Progenitor cell of endocrine pancreas (in vitro differentiated cells): ENCODE measurements around the gene DDIAS. TPM values are rescaled to one million over a fixed set of nuclear protein-coding genes. Genes with fewer than 3 reads are reported as not detected.

Experiments used
- DNase-seq: peaks from one replicate; pipeline ENCODE4 v3.0.0; 2021; ENCODE audit warnings: low spot score; ENCODE audit not compliant: unreplicated experiment
- H3K27ac Mint-ChIP-seq: 2 replicates; pipeline ENCODE4 v1.8.0; 2021; ENCODE audit warnings: mild to moderate bottlenecking, moderate library complexity, mixed read lengths
- H3K27me3 Mint-ChIP-seq: 2 replicates; pipeline ENCODE4 v1.8.0; 2021; ENCODE audit warnings: mixed read lengths
- H3K36me3 Mint-ChIP-seq: 2 replicates; pipeline ENCODE4 v1.8.0; 2022; ENCODE audit warnings: mixed read lengths; ENCODE audit not compliant: insufficient read depth
- H3K4me1 Mint-ChIP-seq: 2 replicates; pipeline ENCODE4 v1.8.0; 2021; ENCODE audit warnings: low read depth, mixed read lengths
- H3K4me3 Mint-ChIP-seq: 2 replicates; pipeline ENCODE4 v1.8.0; 2021; ENCODE audit warnings: low read depth, mild to moderate bottlenecking, moderate library complexity, mixed read lengths
- H3K9me3 Mint-ChIP-seq: 2 replicates; pipeline ENCODE4 v1.8.0; 2021; ENCODE audit warnings: low read depth, mixed read lengths
- total RNA-seq: library from RNA; stranded (reverse); gene quantifications from 2 replicates; pipeline ENCODE4 v1.2.1, GENCODE V29; 2021
- TF ChIP-seq, protein P1 (sequence below): fragments of 200-600 bp; sonication (generic); IDR thresholded peaks from one replicate; pipeline ENCODE4 v1.5.0; 2021; ENCODE audit warnings: antibody characterized with exemption, mild to moderate bottlenecking; ENCODE audit not compliant: unreplicated experiment

DDIAS gene
- total RNA-seq, 1 donor from 2014 or later = 7.8 TPM

GRCh38 chr11:82858133-82858532, 43.4 kb upstream of the DDIAS start:
- H3K27ac Mint-ChIP-seq = no peak overlapping the region

DNA sequence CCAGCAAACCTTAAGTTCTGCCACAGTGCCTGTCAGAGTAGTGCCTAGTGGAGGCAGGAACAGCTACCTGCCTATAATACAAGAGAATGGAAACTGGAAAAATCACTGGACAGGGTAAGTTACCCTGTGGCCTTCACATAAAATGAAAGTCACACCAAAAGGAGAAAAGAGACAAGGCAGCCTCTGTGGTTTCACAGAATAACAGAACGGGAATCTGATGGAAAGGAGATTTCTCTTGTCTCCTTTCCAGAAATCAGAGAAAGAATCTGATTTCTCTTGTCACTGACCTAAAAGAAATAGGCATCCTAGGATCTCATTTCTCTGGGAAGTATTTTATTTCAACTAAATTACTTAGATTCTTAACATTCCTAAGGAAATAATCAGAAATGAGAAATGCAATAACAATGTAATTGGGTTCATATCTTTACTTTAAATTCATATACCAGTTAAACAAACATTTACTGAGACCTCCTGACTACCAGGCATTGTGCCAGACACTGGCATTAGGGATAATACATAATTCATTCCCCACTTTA, 42.9 kb upstream of the DDIAS start:
- H3K4me3 Mint-ChIP-seq = no peak overlapping the region
- H3K9me3 Mint-ChIP-seq = peaks cover 17% of the 10 kb centered on the region
- peaks cover 16% of the 10 kb centered on the region for H3K4me1 Mint-ChIP-seq
- no peaks in the 10 kb centered on the region for H3K27me3 Mint-ChIP-seq
- TF ChIP-seq, protein P1, sequence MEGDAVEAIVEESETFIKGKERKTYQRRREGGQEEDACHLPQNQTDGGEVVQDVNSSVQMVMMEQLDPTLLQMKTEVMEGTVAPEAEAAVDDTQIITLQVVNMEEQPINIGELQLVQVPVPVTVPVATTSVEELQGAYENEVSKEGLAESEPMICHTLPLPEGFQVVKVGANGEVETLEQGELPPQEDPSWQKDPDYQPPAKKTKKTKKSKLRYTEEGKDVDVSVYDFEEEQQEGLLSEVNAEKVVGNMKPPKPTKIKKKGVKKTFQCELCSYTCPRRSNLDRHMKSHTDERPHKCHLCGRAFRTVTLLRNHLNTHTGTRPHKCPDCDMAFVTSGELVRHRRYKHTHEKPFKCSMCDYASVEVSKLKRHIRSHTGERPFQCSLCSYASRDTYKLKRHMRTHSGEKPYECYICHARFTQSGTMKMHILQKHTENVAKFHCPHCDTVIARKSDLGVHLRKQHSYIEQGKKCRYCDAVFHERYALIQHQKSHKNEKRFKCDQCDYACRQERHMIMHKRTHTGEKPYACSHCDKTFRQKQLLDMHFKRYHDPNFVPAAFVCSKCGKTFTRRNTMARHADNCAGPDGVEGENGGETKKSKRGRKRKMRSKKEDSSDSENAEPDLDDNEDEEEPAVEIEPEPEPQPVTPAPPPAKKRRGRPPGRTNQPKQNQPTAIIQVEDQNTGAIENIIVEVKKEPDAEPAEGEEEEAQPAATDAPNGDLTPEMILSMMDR = no peak
- no peak for DNase-seq
- no peak overlapping the region for H3K27ac Mint-ChIP-seq
- peaks cover 13% of the 10 kb centered on the region for H3K36me3 Mint-ChIP-seq

More at GRCh38 chr11:82858133-82858532, 43.4 kb upstream of the DDIAS start:
- peaks cover 19% of the 10 kb centered on the region for H3K9me3 Mint-ChIP-seq
- no peak overlapping the region for H3K4me3 Mint-ChIP-seq
- peaks cover 13% of the 10 kb centered on the region for H3K36me3 Mint-ChIP-seq
- TF ChIP-seq, protein P1 = no peak
- H3K27me3 Mint-ChIP-seq = no peaks in the 10 kb centered on the region
- peaks cover 13% of the 10 kb centered on the region for H3K4me1 Mint-ChIP-seq
- DNase-seq = no peak

DNA sequence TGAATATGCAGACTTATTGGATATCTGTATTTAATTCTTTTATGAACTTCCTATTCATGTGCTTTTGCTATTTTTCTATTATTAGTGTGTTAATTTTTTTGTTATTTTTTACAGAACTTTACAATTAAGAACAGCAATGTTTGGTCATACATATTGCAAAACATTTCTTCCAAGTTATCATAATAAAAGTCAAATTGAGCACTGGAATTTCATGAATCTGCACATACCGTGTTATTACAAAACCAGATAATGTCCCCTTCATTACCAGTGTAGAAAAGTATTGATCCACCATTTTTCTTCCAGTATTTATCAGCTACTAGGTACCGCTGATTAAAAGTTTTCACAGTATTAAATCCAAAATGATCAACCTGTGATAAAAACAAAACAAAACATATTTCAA, 41.8 kb upstream of the DDIAS start:
- Mint-ChIP-seq H3K4me1 (peaks cover 18% of the 10 kb centered on the region), H3K9me3 (peaks cover 6% of the 10 kb centered on the region), H3K36me3 (peaks cover 8% of the 10 kb centered on the region), H3K4me3 (no peak overlapping the region), H3K27ac (no peak overlapping the region), H3K27me3 (no peaks in the 10 kb centered on the region)
- TF ChIP-seq, protein P1 = no peak
- no peak for DNase-seq

DNA sequence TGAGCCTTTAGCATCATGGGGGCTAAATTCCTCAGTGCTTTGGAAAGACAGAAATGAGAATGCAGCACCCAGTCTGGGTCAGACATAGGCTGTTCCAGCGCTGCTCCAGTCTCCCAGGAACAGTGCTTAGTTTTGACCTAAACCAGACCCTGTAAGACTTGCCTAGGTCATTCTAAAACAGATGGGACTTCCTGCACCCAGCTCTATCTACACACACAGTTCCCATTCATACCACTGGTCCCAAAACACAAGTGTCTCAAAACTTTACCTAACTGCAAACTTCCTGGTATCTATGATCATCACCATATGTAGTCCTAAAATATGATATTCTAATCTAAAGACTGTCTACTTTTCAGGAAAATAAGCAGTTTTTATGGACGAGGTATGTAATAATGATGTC, 39.2 kb upstream of the DDIAS start:
- TF ChIP-seq, protein P1 = no peak
- no peaks in the 10 kb centered on the region for H3K9me3 Mint-ChIP-seq
- peaks cover 20% of the 10 kb centered on the region for H3K4me1 Mint-ChIP-seq
- no peak overlapping the region for H3K4me3 Mint-ChIP-seq
- no peaks in the 10 kb centered on the region for H3K27me3 Mint-ChIP-seq
- DNase-seq = no peak
- peaks cover under 1% of the 10 kb centered on the region for H3K36me3 Mint-ChIP-seq
- no peak overlapping the region for H3K27ac Mint-ChIP-seq

GRCh38 chr11:82863209-82863608, 38.3 kb upstream of the DDIAS start:
- Mint-ChIP-seq H3K9me3 (no peaks in the 10 kb centered on the region), H3K27ac (no peak overlapping the region), H3K27me3 (no peaks in the 10 kb centered on the region), H3K4me1 (peaks cover 24% of the 10 kb centered on the region), H3K36me3 (no peaks in the 10 kb centered on the region), H3K4me3 (no peak overlapping the region)
- TF ChIP-seq, protein P1 = no peak
- no peak for DNase-seq
